Tibial nerve (tissue), 3 donors: Measurements from ENCODE around the gene FKBP3.

Experiments used
- CTCF ChIP-seq, 5 experiments: fragments of 200-600 bp in 3 of 5; fragments of 450-650 bp in 2 of 5; sonication (generic) in 3 of 5; IDR thresholded peaks; one replicate each; pipeline ENCODE4 v1.5.1; 2016 to 2019; ENCODE audit warnings: antibody characterized with exemption in 5 of 5, mild to moderate bottlenecking in 3 of 5, moderate library complexity in 2 of 5
- POLR2A ChIP-seq, 2 donors: fragments of 450-650 bp; IDR thresholded peaks; one replicate each; pipeline ENCODE4 v1.6.1; 2017; ENCODE audit warnings: antibody characterized with exemption in 2 of 2, mild to moderate bottlenecking in 2 of 2, moderate library complexity in 2 of 2

GRCh38 chr14:45068396-45068795 is 65.9 kb downstream of the FKBP3 start:
- no peak for TF ChIP-seq POLR2A (IDR thresholded peaks at IDR 0.05)
- TF ChIP-seq CTCF (IDR thresholded peaks at IDR 0.05): no peak
